ENCODE data around the gene TUBA4A. TPM values are rescaled to one million over a fixed set of nuclear protein-coding genes. Genes with fewer than 3 reads are reported as not detected.
"Not testable (repeated sequence)": the region's sequence is repeated elsewhere in the genome, so short reads cannot be mapped to it uniquely, and the experiment has no call there.

Gene TUBA4A
- total RNA-seq, 2 donors from 2014 or later: 43.5 to 51.2 TPM

GRCh38 chr2:219204425-219205164 is 49.1 kb downstream of the TUBA4A start:
- 89% methylated on average over 7 of the region's 7 CpGs for WGBS
- Histone ChIP-seq H3K27me3 (replicated peaks; ENCODE audit: insufficient read depth) (no peaks in the 10 kb centered on the region), H3K9me3 (no peaks in the 10 kb centered on the region), H3K36me3 (peaks cover 0 to 4% of the 10 kb centered on the region in 2 donors), H3K27ac (no peak overlapping the region), H3K4me1 (replicated peaks) (peaks cover 11% of the 10 kb centered on the region), H3K4me3 (no peak overlapping the region)
- no peak for DNase-seq (ENCODE audit: low spot score)
- intact Hi-C loops (cut with DNase I): no loop called here
- TF ChIP-seq CTCF (IDR thresholded peaks at IDR 0.05): no peak

- WGBS: 89% methylated on average over 18 of the region's 21 CpGs
- H3K36me3 ChIP-seq; intact Hi-C loops (cut with DNase I); DNase-seq (ENCODE audit: low spot score); H3K27me3 ChIP-seq (replicated peaks; ENCODE audit: insufficient read depth); H3K4me3 ChIP-seq; H3K27ac ChIP-seq; H3K9me3 ChIP-seq; H3K4me1 ChIP-seq (replicated peaks): not testable (repeated sequence)
Measured at GRCh38 chr2:219201331-219201730, 52.4 kb downstream of the TUBA4A start.

GRCh38 chr2:219200502-219201326 is 53.0 kb downstream of the TUBA4A start:
- H3K4me3 ChIP-seq; intact Hi-C loops (cut with DNase I); DNase-seq (ENCODE audit: low spot score); H3K9me3 ChIP-seq; H3K36me3 ChIP-seq; H3K27me3 ChIP-seq (replicated peaks; ENCODE audit: insufficient read depth); H3K4me1 ChIP-seq (replicated peaks); H3K27ac ChIP-seq: not testable (repeated sequence)
- TF ChIP-seq POLR2AphosphoS5 (IDR thresholded peaks at IDR 0.05): peak; percentile 23
- WGBS: 47% methylated on average over 26 of the region's 26 CpGs

MicroRNAs within 50 kb of the gene (microRNA counts, 767-probe panel; counts per million panel counts)
- microRNA hsa-miR-153: 1,352 to 2,156 counts per million in 2 donors

Small RNA genes within 50 kb of the gene (microRNA-seq; reads per million reads assigned to microRNA genes)
- not detected for gene MIR153-1

Small RNA genes within 50 kb of the gene (small RNA-seq; reads per million reads assigned to genes)
- 0 reads per million in 2 donors for gene MIR153-1

Other genes with a start within 250 kb of the TUBA4A start
- 1 to 10 TPM in 1 of 2 donors, not detected in 1; 4.4 TPM for gene CFAP65, start 212.4 kb downstream of the TUBA4A start, total RNA-seq
- 1 to 10 TPM; 3.2 to 9.6 TPM for gene IHH, start 193.0 kb downstream of the TUBA4A start, total RNA-seq
- gene NHEJ1, start 93.1 kb downstream of the TUBA4A start, total RNA-seq: 10 to 100 TPM; 15.2 to 16.9 TPM
- gene SLC23A3, start 83.9 kb downstream of the TUBA4A start, total RNA-seq: 1 to 10 TPM; 2.3 to 2.9 TPM
- 10 to 100 TPM; 53.6 to 60.1 TPM for gene CNPPD1, start 77.0 kb downstream of the TUBA4A start, total RNA-seq
- 100 to 1,000 TPM in 1 of 2 donors, 10 to 100 TPM in 1; 84.4 to 142 TPM for gene RETREG2, start 75.6 kb downstream of the TUBA4A start, total RNA-seq
- 10 to 100 TPM; 49.0 to 57.2 TPM for gene ZFAND2B, start 47.1 kb downstream of the TUBA4A start, total RNA-seq
- 10 to 100 TPM; 31.9 to 32.1 TPM for gene ABCB6, start 35.0 kb downstream of the TUBA4A start, total RNA-seq
- 10 to 100 TPM; 38.8 to 78.8 TPM for gene ATG9A, start 24.3 kb downstream of the TUBA4A start, total RNA-seq
- 10 to 100 TPM; 64.4 to 85.7 TPM for gene ANKZF1, start 24.1 kb downstream of the TUBA4A start, total RNA-seq
- 10 to 100 TPM; 23.1 to 25.0 TPM for gene GLB1L, start 8.5 kb downstream of the TUBA4A start, total RNA-seq
- 10 to 100 TPM; 20.5 to 26.1 TPM for gene STK16, start 8.4 kb downstream of the TUBA4A start, total RNA-seq
- not detected for gene TUBA4B, start 675 bp downstream of the TUBA4A start, total RNA-seq
- gene DNAJB2, start 25.4 kb upstream of the TUBA4A start, total RNA-seq: 100 to 1,000 TPM; 155 to 163 TPM
- gene PTPRN, start 55.5 kb upstream of the TUBA4A start, total RNA-seq: 1 to 10 TPM in 1 of 2 donors, under 1 TPM in 1; 0.09 to 6.6 TPM
- not detected for gene RESP18, start 78.8 kb upstream of the TUBA4A start, total RNA-seq
- gene DNPEP, start 134.0 kb upstream of the TUBA4A start, total RNA-seq: 10 to 100 TPM; 54.1 to 82.4 TPM
- 1,000 to 10,000 TPM; 1,584 to 1,742 TPM for gene DES, start 164.5 kb upstream of the TUBA4A start, total RNA-seq
- gene SPEG, start 180.9 kb upstream of the TUBA4A start, total RNA-seq: 10 to 100 TPM; 30.7 to 53.4 TPM
- gene GMPPA, start 245.0 kb upstream of the TUBA4A start, total RNA-seq: 10 to 100 TPM; 41.2 to 53.8 TPM